HepG2 (cell line): ENCODE data around the gene ZBTB20. TPM values are rescaled to one million over a fixed set of nuclear protein-coding genes. Genes with fewer than 3 reads are reported as not detected.

ENCODE experiments used
- ATAC-seq: fragments of 200-7000 bp; cut with Tn5 transposase; 3 replicates; pipeline ENCODE4 v1.9.1; 2020; ENCODE audit warnings: mild to moderate bottlenecking, moderate library complexity
- BruUV-seq: library from RNA; stranded (reverse); fragments of 400-500 nt; replicated peaks from 2 replicates; lab custom pipeline; 2021; lab: Mats Ljungman, UMichigan
- CTCF ChIA-PET: fragments of 300-600 bp; formaldehyde crosslinking; extraction: SDS; loops from one replicate; lab custom pipeline; 2021; ENCODE audit warnings: low total read pairs, inconsistent platforms, low intra/inter-chr PET ratio; lab: Yijun Ruan, JAX
- POLR2A ChIA-PET: fragments of 350-600 bp; sonication (Branson Sonifier 250); formaldehyde crosslinking; loops from one replicate; lab custom pipeline; 2020; ENCODE audit warnings: antibody characterized with exemption, inconsistent platforms; lab: Yijun Ruan, JAX
- DNase-seq: peaks from one replicate; pipeline ENCODE4 v3.0.0-alpha.2; 2015; ENCODE audit warnings: low spot score
- FAIRE-seq: peaks from 3 replicates; lab custom pipeline; 2011; peaks lifted over from hg19 to GRCh38; lab: Jason Lieb, UNC
- H2AFZ ChIP-seq: one replicate; pipeline ENCODE4 v1.6.1; 2011; ENCODE audit warnings: low read length, inconsistent platforms
- H3K27ac ChIP-seq: fragments of 300-600 bp; 3 replicates; pipeline ENCODE4 v1.8.0; 2011; ENCODE audit warnings: mixed run types, mild to moderate bottlenecking, mixed read lengths, low read length, inconsistent platforms; ENCODE audit not compliant: insufficient read depth; ENCODE audit errors: extremely low read length
- H3K27me3 ChIP-seq, 2 experiments: fragments of 200-600 bp in 1 of 2; 2 replicates in 1 of 2; 3 replicates in 1 of 2; pipeline versions ENCODE4 v1.6.0 to v1.8.0; 2011; ENCODE audit warnings: low read length in 2 of 2, mild to moderate bottlenecking in 2 of 2, moderate library complexity in 2 of 2, inconsistent platforms in 1 of 2; ENCODE audit not compliant: insufficient read depth in 2 of 2, control insufficient read depth in 1 of 2
- H3K36me3 ChIP-seq, 2 experiments: fragments of 200-600 bp in 1 of 2; replicated peaks in 1 of 2; 2 replicates in 1 of 2; 3 replicates in 1 of 2; pipeline versions ENCODE4 v1.5.1 to v1.8.0; 2011; ENCODE audit warnings: low read length in 2 of 2, inconsistent platforms in 1 of 2; ENCODE audit not compliant: insufficient read depth in 2 of 2, control insufficient read depth in 1 of 2
- H3K4me1 ChIP-seq: 2 replicates; pipeline ENCODE4 v1.5.1; 2012; ENCODE audit warnings: low read length, inconsistent platforms; ENCODE audit not compliant: insufficient read depth
- H3K4me2 ChIP-seq: 2 replicates; pipeline ENCODE4 v1.6.0; 2011; ENCODE audit warnings: low read depth, low read length, inconsistent platforms
- H3K4me3 ChIP-seq, 3 experiments: fragments of 200-600 bp in 1 of 3; sonication (generic), shearing (Covaris generic) in 1 of 3; replicated peaks in 1 of 3; 2 replicates each; pipeline ENCODE4 v1.5.1; 2011 to 2016; ENCODE audit warnings: low read length in 3 of 3, inconsistent platforms in 2 of 3, low read depth in 2 of 3, mild to moderate bottlenecking in 2 of 3, control low read depth in 1 of 3, mixed read lengths in 1 of 3; ENCODE audit not compliant: insufficient read depth in 1 of 3
- H3K79me2 ChIP-seq: one replicate; pipeline ENCODE4 v1.6.1; 2011; ENCODE audit warnings: low read length, inconsistent platforms; ENCODE audit not compliant: insufficient read depth
- H3K9ac ChIP-seq: 2 replicates; pipeline ENCODE4 v1.6.0; 2011; ENCODE audit warnings: mild to moderate bottlenecking, low read depth, low read length, inconsistent platforms; ENCODE audit not compliant: insufficient read depth
- H3K9me3 ChIP-seq: 2 replicates; pipeline ENCODE4 v1.5.1; 2012; ENCODE audit warnings: mild to moderate bottlenecking, low read length
- H4K20me1 ChIP-seq: 2 replicates; pipeline ENCODE4 v1.6.0; 2011; ENCODE audit warnings: inconsistent platforms, mild to moderate bottlenecking, low read length, moderate library complexity; ENCODE audit not compliant: insufficient read depth
- DPF2 ChIP-seq: sonication (generic); formaldehyde crosslinking; IDR thresholded peaks from 2 replicates; pipeline ENCODE4 v1.4.0; 2020; ENCODE audit warnings: mild to moderate bottlenecking, low read depth, missing genetic modification reagents, borderline replicate concordance
- EEA1 ChIP-seq: sonication (generic); formaldehyde crosslinking; IDR thresholded peaks from 2 replicates; pipeline ENCODE4 v1.5.1; 2020; ENCODE audit warnings: mild to moderate bottlenecking, missing genetic modification reagents, borderline replicate concordance
- NCOA2 ChIP-seq: sonication (generic); formaldehyde crosslinking; IDR thresholded peaks from 2 replicates; pipeline ENCODE4 v1.8.0; 2022; ENCODE audit warnings: inconsistent platforms
- POLR2G ChIP-seq: fragments of 200-400 bp; formaldehyde crosslinking; IDR thresholded peaks from 2 replicates; pipeline ENCODE4 v1.6.1; 2018; ENCODE audit warnings: mild to moderate bottlenecking, low read depth, low read length, moderate library complexity
- RBFOX2 ChIP-seq: fragments of 200-400 bp; formaldehyde crosslinking; IDR thresholded peaks from 2 replicates; pipeline ENCODE4 v1.6.1; 2017; ENCODE audit warnings: low read depth, mild to moderate bottlenecking, low read length
- SCMH1 ChIP-seq: sonication (generic); formaldehyde crosslinking; IDR thresholded peaks from 2 replicates; pipeline ENCODE4 v1.9.0; 2021; ENCODE audit warnings: missing genetic modification reagents, mild to moderate bottlenecking, borderline replicate concordance
- ZBTB20 ChIP-seq: sonication (generic); formaldehyde crosslinking; IDR thresholded peaks from 2 replicates; pipeline ENCODE4 v1.8.1; 2023; ENCODE audit warnings: missing genetic modification reagents, low read depth, mild to moderate bottlenecking, borderline replicate concordance
- ZC3H13 ChIP-seq: sonication (generic); formaldehyde crosslinking; IDR thresholded peaks from 2 replicates; pipeline ENCODE4 v1.8.1; 2023; ENCODE audit warnings: mild to moderate bottlenecking, missing genetic modification reagents, moderate library complexity
- ZFP41 ChIP-seq: sonication (generic); formaldehyde crosslinking; IDR thresholded peaks from 2 replicates; pipeline ENCODE4 v1.4.0; 2020; ENCODE audit warnings: mild to moderate bottlenecking, missing genetic modification reagents, borderline replicate concordance
- ZNF230 ChIP-seq: sonication (generic); formaldehyde crosslinking; IDR thresholded peaks from 2 replicates; pipeline ENCODE4 v1.4.0; 2020; ENCODE audit warnings: mild to moderate bottlenecking, missing genetic modification reagents
- ZNF260 ChIP-seq: sonication (generic); formaldehyde crosslinking; IDR thresholded peaks from 2 replicates; pipeline ENCODE4 v1.4.0; 2020; ENCODE audit warnings: missing genetic modification reagents, low read depth, mild to moderate bottlenecking, borderline replicate concordance
- ZNF337 ChIP-seq: sonication (generic); formaldehyde crosslinking; IDR thresholded peaks from 2 replicates; pipeline ENCODE4 v1.5.1; 2020; ENCODE audit warnings: missing genetic modification reagents, low read depth, mild to moderate bottlenecking, borderline replicate concordance
- ZNF33B ChIP-seq: sonication (generic); formaldehyde crosslinking; IDR thresholded peaks from 2 replicates; pipeline ENCODE4 v1.5.1; 2020; ENCODE audit warnings: mild to moderate bottlenecking, missing genetic modification reagents
- ZNF766 ChIP-seq: sonication (generic); formaldehyde crosslinking; IDR thresholded peaks from 2 replicates; pipeline ENCODE4 v1.5.0; 2020; ENCODE audit warnings: missing genetic modification reagents, borderline replicate concordance
- WGBS: methylation state at CpG from one replicate; pipeline ENCODE4 v1.1.6; 2017; ENCODE audit warnings: low lambda C conversion rate; 5-methylcytosine and 5-hydroxymethylcytosine counted together
- in situ Hi-C: cut with HindIII; loops from 2 replicates; pipeline ENCODE4 v1.10.0; 2017; ENCODE audit warnings: low pct_unique_long_range_greater_than_20kb; ENCODE audit not compliant: extremely low pct_ligation_motif_present
- intact Hi-C: fragments of 100-400 bp; cut with micrococcal nuclease; formaldehyde crosslinking; loops from one replicate; pipeline ENCODE4 v1.10.0; 2022; ENCODE audit not compliant: unreplicated experiment
- polyA plus RNA-seq, 8 experiments: library from polyadenylated mRNA; depleted of rRNA in 3 of 8; stranded (reverse) in 7 of 8; unstranded in 1 of 8; fragments of >200 nt; fragmentation: Illumina TruSeq in 4 of 8; extraction: Trizol in 4 of 8; gene quantifications; 2 replicates each; pipeline versions ENCODE4 v1.2.1 to v1.2.3, GENCODE V29; 2011 to 2016; ENCODE audit warnings: low read depth in 4 of 8, missing spikeins in 1 of 8, mixed read lengths in 1 of 8; ENCODE audit not compliant: insufficient read depth in 1 of 8
- total RNA-seq, 5 experiments: library from RNA; depleted of rRNA; stranded (reverse); fragments of >200 nt; fragmentation: Illumina TruSeq; extraction: Trizol; gene quantifications; 2 replicates each; pipeline ENCODE4 v1.2.3, GENCODE V29; 2016; ENCODE audit warnings: low read depth in 1 of 5
- TF ChIP-seq, protein P1 (sequence below): sonication (generic); formaldehyde crosslinking; IDR thresholded peaks from 2 replicates; pipeline ENCODE4 v1.4.0; 2020; ENCODE audit warnings: mild to moderate bottlenecking, missing genetic modification reagents
- TF ChIP-seq, protein P2 (sequence below): fragments of 450-650 bp; IDR thresholded peaks from 2 replicates; pipeline ENCODE4 v1.6.1; 2016
- TF ChIP-seq, protein P3 (sequence below): sonication (generic); formaldehyde crosslinking; IDR thresholded peaks from 2 replicates; pipeline ENCODE4 v1.4.0; 2020; ENCODE audit warnings: missing genetic modification reagents, borderline replicate concordance

The ZBTB20 gene
- total and polyA plus RNA-seq, 2 of the 13 experiments (the other 11 are each of a cell fraction or from before 2014, with no cell fraction given): 1.9 to 8.8 TPM

DNA sequence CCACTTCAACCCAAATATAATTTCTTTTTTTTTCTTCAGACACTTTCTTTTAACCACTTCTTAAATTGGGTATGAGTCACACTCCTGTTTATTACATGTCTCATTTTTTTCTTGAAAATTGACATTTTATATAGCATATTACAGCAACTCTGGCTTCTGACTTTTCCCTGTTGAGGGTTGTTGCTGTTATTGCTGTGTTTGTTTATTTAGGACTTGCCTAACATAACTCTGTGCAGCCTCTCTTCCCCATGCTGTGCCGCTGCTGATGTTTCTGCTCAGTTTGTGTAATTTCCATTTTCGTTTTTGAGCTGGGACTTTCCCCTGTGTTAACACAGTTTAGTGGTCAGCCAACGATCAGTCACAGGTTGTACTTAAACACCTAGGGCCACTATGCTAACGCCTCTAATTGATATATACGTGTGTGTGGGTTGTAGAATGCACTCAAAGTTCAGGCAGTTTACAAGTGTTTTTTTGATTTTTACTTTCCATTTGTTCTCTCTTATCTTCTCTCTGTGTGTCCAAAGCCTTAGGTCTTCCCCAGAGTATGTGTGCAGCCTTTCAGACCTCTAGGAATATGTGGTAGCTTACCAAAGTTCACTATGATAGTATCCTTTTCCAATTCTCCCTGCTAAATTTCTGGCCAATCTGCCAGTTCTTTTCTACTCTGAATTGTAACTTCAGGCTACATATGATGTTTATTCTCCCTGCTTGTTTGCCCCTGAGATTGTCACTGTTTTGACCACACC is 337.2 kb downstream of the ZBTB20 start (continued):
- TF ChIP-seq, protein P1, sequence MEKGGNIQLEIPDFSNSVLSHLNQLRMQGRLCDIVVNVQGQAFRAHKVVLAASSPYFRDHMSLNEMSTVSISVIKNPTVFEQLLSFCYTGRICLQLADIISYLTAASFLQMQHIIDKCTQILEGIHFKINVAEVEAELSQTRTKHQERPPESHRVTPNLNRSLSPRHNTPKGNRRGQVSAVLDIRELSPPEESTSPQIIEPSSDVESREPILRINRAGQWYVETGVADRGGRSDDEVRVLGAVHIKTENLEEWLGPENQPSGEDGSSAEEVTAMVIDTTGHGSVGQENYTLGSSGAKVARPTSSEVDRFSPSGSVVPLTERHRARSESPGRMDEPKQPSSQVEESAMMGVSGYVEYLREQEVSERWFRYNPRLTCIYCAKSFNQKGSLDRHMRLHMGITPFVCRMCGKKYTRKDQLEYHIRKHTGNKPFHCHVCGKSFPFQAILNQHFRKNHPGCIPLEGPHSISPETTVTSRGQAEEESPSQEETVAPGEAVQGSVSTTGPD (CRISPR knock-in tag): no peak
- TF ChIP-seq NCOA2 (CRISPR knock-in tag): no peak
- TF ChIP-seq ZNF766: no peak
- TF ChIP-seq ZC3H13: no peak

DNA sequence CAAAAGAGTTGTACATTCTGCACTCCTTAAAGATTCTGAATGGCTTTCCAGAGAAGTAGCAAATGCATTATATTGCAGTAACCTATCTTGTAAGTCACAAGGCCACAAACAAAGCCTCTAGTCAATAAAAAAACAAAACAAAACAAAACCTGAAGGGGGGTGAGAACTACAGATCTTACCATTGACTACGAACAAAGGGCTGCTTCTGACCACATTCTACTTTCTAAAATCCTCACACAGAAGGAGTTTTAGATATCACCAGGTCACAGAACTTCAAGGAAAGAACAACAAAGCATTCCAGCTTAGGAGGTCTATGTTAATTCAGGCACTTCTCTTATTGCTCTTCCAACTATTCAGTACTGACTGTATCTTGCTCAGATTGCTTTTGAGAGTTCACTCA is 343.0 kb downstream of the ZBTB20 start:
- ChIA-PET POLR2A (no interaction called here), CTCF (no interaction called here)
- Histone ChIP-seq H3K79me2 (no peaks in the 10 kb centered on the region), H3K4me3 (no peak overlapping the region), H3K4me1 (no peaks in the 10 kb centered on the region), H3K27me3 (no peaks in the 10 kb centered on the region), H3K36me3 (no peaks in the 10 kb centered on the region), H4K20me1 (no peaks in the 10 kb centered on the region), H3K9ac (no peak overlapping the region), H2AFZ (no peak overlapping the region), H3K4me2 (no peak overlapping the region), H3K9me3 (no peaks in the 10 kb centered on the region), H3K27ac (no peak overlapping the region)
- BruUV-seq: no TSS peak
- WGBS: 27% methylated on average over 1 of the region's 1 CpG
- FAIRE-seq (no peak), ATAC-seq (no peak), DNase-seq (no peak)
- intact Hi-C loops (no loop called here), in situ Hi-C loops (no loop called here)
- TF ChIP-seq, protein P2, sequence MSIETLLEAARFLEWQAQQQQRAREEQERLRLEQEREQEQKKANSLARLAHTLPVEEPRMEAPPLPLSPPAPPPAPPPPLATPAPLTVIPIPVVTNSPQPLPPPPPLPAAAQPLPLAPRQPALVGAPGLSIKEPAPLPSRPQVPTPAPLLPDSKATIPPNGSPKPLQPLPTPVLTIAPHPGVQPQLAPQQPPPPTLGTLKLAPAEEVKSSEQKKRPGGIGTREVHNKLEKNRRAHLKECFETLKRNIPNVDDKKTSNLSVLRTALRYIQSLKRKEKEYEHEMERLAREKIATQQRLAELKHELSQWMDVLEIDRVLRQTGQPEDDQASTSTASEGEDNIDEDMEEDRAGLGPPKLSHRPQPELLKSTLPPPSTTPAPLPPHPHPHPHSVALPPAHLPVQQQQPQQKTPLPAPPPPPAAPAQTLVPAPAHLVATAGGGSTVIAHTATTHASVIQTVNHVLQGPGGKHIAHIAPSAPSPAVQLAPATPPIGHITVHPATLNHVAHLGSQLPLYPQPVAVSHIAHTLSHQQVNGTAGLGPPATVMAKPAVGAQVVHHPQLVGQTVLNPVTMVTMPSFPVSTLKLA: no peak
- TF ChIP-seq ZNF33B (CRISPR knock-in tag) (no peak), EEA1 (CRISPR knock-in tag) (no peak), POLR2G (no peak), SCMH1 (no peak), ZFP41 (CRISPR knock-in tag) (no peak), DPF2 (CRISPR knock-in tag) (no peak), ZNF230 (no peak), ZBTB20 (CRISPR knock-in tag) (no peak), ZNF337 (CRISPR knock-in tag) (no peak), ZNF260 (CRISPR knock-in tag) (no peak), RBFOX2 (no peak)
- TF ChIP-seq, protein P3, sequence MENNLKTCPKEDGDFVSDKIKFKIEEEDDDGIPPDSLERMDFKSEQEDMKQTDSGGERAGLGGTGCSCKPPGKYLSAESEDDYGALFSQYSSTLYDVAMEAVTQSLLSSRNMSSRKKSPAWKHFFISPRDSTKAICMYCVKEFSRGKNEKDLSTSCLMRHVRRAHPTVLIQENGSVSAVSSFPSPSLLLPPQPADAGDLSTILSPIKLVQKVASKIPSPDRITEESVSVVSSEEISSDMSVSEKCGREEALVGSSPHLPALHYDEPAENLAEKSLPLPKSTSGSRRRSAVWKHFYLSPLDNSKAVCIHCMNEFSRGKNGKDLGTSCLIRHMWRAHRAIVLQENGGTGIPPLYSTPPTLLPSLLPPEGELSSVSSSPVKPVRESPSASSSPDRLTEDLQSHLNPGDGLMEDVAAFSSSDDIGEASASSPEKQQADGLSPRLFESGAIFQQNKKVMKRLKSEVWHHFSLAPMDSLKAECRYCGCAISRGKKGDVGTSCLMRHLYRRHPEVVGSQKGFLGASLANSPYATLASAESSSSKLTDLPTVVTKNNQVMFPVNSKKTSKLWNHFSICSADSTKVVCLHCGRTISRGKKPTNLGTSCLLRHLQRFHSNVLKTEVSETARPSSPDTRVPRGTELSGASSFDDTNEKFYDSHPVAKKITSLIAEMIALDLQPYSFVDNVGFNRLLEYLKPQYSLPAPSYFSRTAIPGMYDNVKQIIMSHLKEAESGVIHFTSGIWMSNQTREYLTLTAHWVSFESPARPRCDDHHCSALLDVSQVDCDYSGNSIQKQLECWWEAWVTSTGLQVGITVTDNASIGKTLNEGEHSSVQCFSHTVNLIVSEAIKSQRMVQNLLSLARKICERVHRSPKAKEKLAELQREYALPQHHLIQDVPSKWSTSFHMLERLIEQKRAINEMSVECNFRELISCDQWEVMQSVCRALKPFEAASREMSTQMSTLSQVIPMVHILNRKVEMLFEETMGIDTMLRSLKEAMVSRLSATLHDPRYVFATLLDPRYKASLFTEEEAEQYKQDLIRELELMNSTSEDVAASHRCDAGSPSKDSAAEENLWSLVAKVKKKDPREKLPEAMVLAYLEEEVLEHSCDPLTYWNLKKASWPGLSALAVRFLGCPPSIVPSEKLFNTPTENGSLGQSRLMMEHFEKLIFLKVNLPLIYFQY (CRISPR knock-in tag): no peak
